A549 (cell line): ENCODE results near the gene ZNF722. TPM values are rescaled to one million over a fixed set of nuclear protein-coding genes. Genes with fewer than 3 reads are reported as not detected.
A peak's percentile ranks its signal among the peaks of the same experiment; 100 is the strongest.
"Not testable (repeated sequence)": the region's sequence is repeated elsewhere in the genome, so short reads cannot be mapped to it uniquely, and the experiment has no call there.

ENCODE experiments used
- ATAC-seq, 2 experiments: fragments of 200-7000 bp in 1 of 2; fragments of >200 bp in 1 of 2; cut with Nextera tagmentation in 1 of 2; cut with Tn5 transposase in 1 of 2; 3 replicates each; pipeline versions ENCODE4 v1.8.0 to v1.9.1; 2018 to 2020; ENCODE audit warnings: mild to moderate bottlenecking in 1 of 2, moderate library complexity in 1 of 2
- CTCF ChIA-PET: fragments of 300-600 bp; sonication (Branson Sonifier 250); formaldehyde crosslinking; extraction: SDS; loops from one replicate; lab custom pipeline; 2021; ENCODE audit warnings: antibody characterized with exemption, inconsistent platforms; lab: Yijun Ruan, JAX
- POLR2A ChIA-PET: fragments of 350-600 bp; formaldehyde crosslinking; extraction: SDS; loops from one replicate; lab custom pipeline; 2021; ENCODE audit warnings: antibody characterized with exemption, inconsistent platforms; lab: Yijun Ruan, JAX
- DNase-seq, 2 experiments: peaks; one replicate each; pipeline versions ENCODE4 v3.0.0 to v3.0.0-alpha.2; 2011 to 2016; ENCODE audit warnings: low read depth in 1 of 2, low spot score in 1 of 2
- FAIRE-seq: peaks from 2 replicates; lab custom pipeline; 2011; peaks lifted over from hg19 to GRCh38; lab: Jason Lieb, UNC
- H3K27ac ChIP-seq, 2 experiments: fragments of >200 bp; sonication (Bioruptor Twin); formaldehyde crosslinking; 3 replicates each; pipeline ENCODE4 v1.5.1; 2016 to 2017
- H3K4me1 ChIP-seq: fragments of >200 bp; sonication (Bioruptor Twin); formaldehyde crosslinking; 3 replicates; pipeline ENCODE4 v1.6.1; 2016
- H3K4me2 ChIP-seq: fragments of >200 bp; sonication (Bioruptor Twin); formaldehyde crosslinking; 3 replicates; pipeline ENCODE4 v1.6.1; 2016
- H3K4me3 ChIP-seq: fragments of >200 bp; sonication (Bioruptor Twin); formaldehyde crosslinking; 3 replicates; pipeline ENCODE4 v1.5.1; 2016
- H3K9me3 ChIP-seq: fragments of >200 bp; sonication (Bioruptor Twin); formaldehyde crosslinking; 3 replicates; pipeline ENCODE4 v1.6.1; 2016
- BCL3 ChIP-seq: fragments of >200 bp; sonication (Bioruptor Twin); formaldehyde crosslinking; IDR thresholded peaks from 3 replicates; pipeline ENCODE4 v1.6.1; 2016
- CBX2 ChIP-seq: fragments of 200-600 bp; sonication (generic); IDR thresholded peaks from 2 replicates; pipeline ENCODE4 v1.6.1; 2016; ENCODE audit warnings: low read depth, mild to moderate bottlenecking, borderline replicate concordance
- CBX8 ChIP-seq: fragments of 200-600 bp; sonication (generic); IDR thresholded peaks from 2 replicates; pipeline ENCODE4 v1.6.1; 2016
- CEBPB ChIP-seq, 2 experiments: fragments of >200 bp in 1 of 2; sonication (Bioruptor Twin) in 1 of 2; formaldehyde crosslinking in 1 of 2; IDR thresholded peaks; 2 replicates each; pipeline ENCODE4 v1.6.1; 2012 to 2016
- CHD4 ChIP-seq: fragments of 200-600 bp; sonication (generic); IDR thresholded peaks from 2 replicates; pipeline ENCODE4 v1.6.1; 2016; ENCODE audit warnings: antibody characterized with exemption, mild to moderate bottlenecking, borderline replicate concordance
- ELK1 ChIP-seq: fragments of 150-350 bp; IDR thresholded peaks from 2 replicates; pipeline ENCODE4 v1.6.1; 2014; ENCODE audit warnings: low read depth, mild to moderate bottlenecking, low read length
- FOSB ChIP-seq: fragments of 250-450 bp; sonication (Bioruptor Pico); IDR thresholded peaks from 2 replicates; pipeline ENCODE4 v1.5.0; 2020; ENCODE audit warnings: mild to moderate bottlenecking, moderate library complexity
- FOSL2 ChIP-seq, 2 experiments: fragments of 450-650 bp in 1 of 2; fragments of >200 bp in 1 of 2; sonication (Bioruptor Twin) in 1 of 2; formaldehyde crosslinking; IDR thresholded peaks; 2 replicates each; pipeline versions ENCODE4 v1.5.0 to v1.6.1; 2016 to 2020; ENCODE audit warnings: mild to moderate bottlenecking in 1 of 2, moderate library complexity in 1 of 2
- HDAC2 ChIP-seq: fragments of 200-600 bp; sonication (generic); IDR thresholded peaks from 2 replicates; pipeline ENCODE4 v1.6.1; 2016
- HMGXB4 ChIP-seq: fragments of 250-450 bp; sonication (Bioruptor Pico); IDR thresholded peaks from 2 replicates; pipeline ENCODE4 v1.5.0; 2021; ENCODE audit warnings: mild to moderate bottlenecking, moderate library complexity, borderline replicate concordance
- HOXA7 ChIP-seq: fragments of 250-450 bp; sonication (Bioruptor Pico); IDR thresholded peaks from 2 replicates; pipeline ENCODE4 v1.5.0; 2020; ENCODE audit warnings: mild to moderate bottlenecking, moderate library complexity
- HOXB13 ChIP-seq: fragments of 250-450 bp; sonication (Bioruptor Pico); IDR thresholded peaks from 2 replicates; pipeline ENCODE4 v1.5.0; 2020; ENCODE audit warnings: low read depth, mild to moderate bottlenecking, moderate library complexity
- HOXB5 ChIP-seq: fragments of 250-450 bp; sonication (Bioruptor Pico); IDR thresholded peaks from 2 replicates; pipeline ENCODE4 v1.5.0; 2020; ENCODE audit warnings: mild to moderate bottlenecking, moderate library complexity
- KDM1A ChIP-seq: fragments of 200-600 bp; sonication (generic); IDR thresholded peaks from 2 replicates; pipeline ENCODE4 v1.6.1; 2016; ENCODE audit warnings: low read depth, mild to moderate bottlenecking
- MAFK ChIP-seq: fragments of 450-650 bp; IDR thresholded peaks from 2 replicates; pipeline ENCODE4 v1.6.1; 2014; ENCODE audit not compliant: partially characterized antibody
- MAX ChIP-seq: IDR thresholded peaks from 2 replicates; pipeline ENCODE4 v1.6.1; 2012
- MAZ ChIP-seq: fragments of 150-350 bp; IDR thresholded peaks from 2 replicates; pipeline ENCODE4 v1.6.1; 2014; ENCODE audit warnings: antibody characterized with exemption, low read depth, low read length, borderline replicate concordance
- MYC ChIP-seq: IDR thresholded peaks from 2 replicates; pipeline ENCODE4 v1.6.1; 2012; ENCODE audit warnings: mild to moderate bottlenecking, inconsistent platforms, low read length, improper control_type of control experiment, borderline replicate concordance
- NPAS2 ChIP-seq: fragments of 250-450 bp; sonication (Bioruptor Pico); IDR thresholded peaks from 2 replicates; pipeline ENCODE4 v1.8.0; 2022; ENCODE audit warnings: mild to moderate bottlenecking, moderate library complexity, borderline replicate concordance
- PHF8 ChIP-seq: fragments of 200-600 bp; sonication (generic); IDR thresholded peaks from 2 replicates; pipeline ENCODE4 v1.6.1; 2016; ENCODE audit warnings: low read depth, mild to moderate bottlenecking, antibody characterized with exemption, moderate library complexity, borderline replicate concordance
- RAD21 ChIP-seq, 2 experiments: fragments of >200 bp in 1 of 2; sonication (Bioruptor Twin) in 1 of 2; formaldehyde crosslinking in 1 of 2; IDR thresholded peaks in 1 of 2; conservative IDR thresholded peaks in 1 of 2; 2 replicates in 1 of 2; 3 replicates in 1 of 2; pipeline ENCODE4 v1.6.1; 2012 to 2018; ENCODE audit warnings: inconsistent platforms in 1 of 2
- RARB ChIP-seq: fragments of 250-450 bp; sonication (Bioruptor Pico); IDR thresholded peaks from 2 replicates; pipeline ENCODE4 v1.8.0; 2021; ENCODE audit warnings: mild to moderate bottlenecking, moderate library complexity
- RNF2 ChIP-seq: fragments of 200-600 bp; sonication (generic); IDR thresholded peaks from 2 replicates; pipeline ENCODE4 v1.6.1; 2016; ENCODE audit warnings: low read depth, mild to moderate bottlenecking, antibody characterized with exemption, moderate library complexity, borderline replicate concordance
- SREBF2 ChIP-seq: fragments of 450-650 bp; IDR thresholded peaks from 2 replicates; pipeline ENCODE4 v1.6.1; 2014; ENCODE audit warnings: mild to moderate bottlenecking, moderate library complexity
- ZC3H11A ChIP-seq: fragments of 450-650 bp; IDR thresholded peaks from 2 replicates; pipeline ENCODE4 v1.6.1; 2014; ENCODE audit warnings: antibody characterized with exemption, mild to moderate bottlenecking
- ZFP36 ChIP-seq: fragments of 450-650 bp; IDR thresholded peaks from 2 replicates; pipeline ENCODE4 v1.6.1; 2014; ENCODE audit warnings: borderline replicate concordance; ENCODE audit not compliant: partially characterized antibody
- WGBS: methylation state at CpG from one replicate; pipeline ENCODE4 v1.1.6; 2017; ENCODE audit errors: missing lambda C conversion rate; 5-methylcytosine and 5-hydroxymethylcytosine counted together
- polyA plus RNA-seq, 4 experiments: library from polyadenylated mRNA; depleted of rRNA in 3 of 4; stranded (reverse); fragments of >200 nt; fragmentation: RNase III in 1 of 4; extraction: RNeasy Plus Mini Kit Qiagen cat#74134 plus additional on column Dnase treatment in 1 of 4; gene quantifications; 2 replicates in 3 of 4; 3 replicates in 1 of 4; pipeline ENCODE4 v1.2.3, GENCODE V29; 2011 to 2017

Gene ZNF722
- polyA plus RNA-seq, 2 of the 4 experiments (the other 2 are of a cell fraction): not detected

- Histone ChIP-seq H3K9me3 (peaks cover 6% of the 10 kb centered on the region), H3K4me1 (no peaks in the 10 kb centered on the region), H3K27ac (no peak overlapping the region), H3K4me2 (no peak overlapping the region), H3K4me3 (no peak overlapping the region)
- ATAC-seq: no peak
- POLR2A ChIA-PET: no interaction called here
- no peak for DNase-seq
- CTCF ChIA-PET: no interaction called here
- TF ChIP-seq MAFK (peak; percentile 49), SREBF2 (no peak), PHF8 (no peak), BCL3 (no peak)
- FAIRE-seq: no peak
Measured at GRCh38 chr7:63968629-63969028, 30.0 kb upstream of the ZNF722 start.

GRCh38 chr7:64015496-64015895 lies 16.8 kb downstream of the ZNF722 start:
- FAIRE-seq, POLR2A ChIA-PET, H3K4me2 ChIP-seq, CTCF ChIA-PET, DNase-seq, ATAC-seq, H3K27ac ChIP-seq, H3K4me3 ChIP-seq, H3K4me1 ChIP-seq: not testable (repeated sequence)
- H3K9me3 ChIP-seq: peaks cover 23% of the 10 kb centered on the region
- WGBS: 22% methylated on average over 2 of the region's 2 CpGs

- no peaks in the 10 kb centered on the region for H3K4me1 ChIP-seq
- H3K4me2 ChIP-seq: no peak overlapping the region
- ChIA-PET POLR2A (no interaction called here), CTCF (no interaction called here)
- peaks cover 10% of the 10 kb centered on the region; the same call in 1 of the 3 replicates for H3K9me3 ChIP-seq
- no peak overlapping the region for H3K27ac ChIP-seq
- ATAC-seq (no peak), FAIRE-seq (no peak), DNase-seq (no peak)
- 4% methylated on average over 3 of the region's 3 CpGs for WGBS
- H3K4me3 ChIP-seq: no peak overlapping the region
- TF ChIP-seq MAX: no peak
- no peak for TF ChIP-seq RARB
- no peak for TF ChIP-seq CBX8
- no peak for TF ChIP-seq HOXB5 (CRISPR knock-in tag)
- no peak for TF ChIP-seq ELK1
- TF ChIP-seq KDM1A: no peak
- TF ChIP-seq HOXB13 (CRISPR knock-in tag): no peak
- no peak for TF ChIP-seq CEBPB (IDR thresholded peaks at IDR 0.05)
- no peak for TF ChIP-seq RNF2
- no peak for TF ChIP-seq FOSL2 (IDR thresholded peaks at IDR 0.05)
- no peak for TF ChIP-seq FOSL2 (CRISPR knock-in tag; IDR thresholded peaks at IDR 0.05)
- TF ChIP-seq NPAS2 (CRISPR knock-in tag): no peak
- TF ChIP-seq ZC3H11A: no peak
- TF ChIP-seq MYC: no peak
Measured at GRCh38 chr7:64035388-64035787, 36.7 kb downstream of the ZNF722 start.

GRCh38 chr7:64037095-64037494 lies 38.4 kb downstream of the ZNF722 start:
- Histone ChIP-seq H3K9me3 (0 out of 3 replicates have a peak, but pooled peaks cover 7% of the 10 kb centered on the region), H3K4me1 (no peaks in the 10 kb centered on the region), H3K4me2 (no peak overlapping the region), H3K4me3 (no peak overlapping the region), H3K27ac (no peak overlapping the region)
- ChIA-PET CTCF (no interaction called here), POLR2A (no interaction called here)
- DNase-seq: no peak
- ATAC-seq: no peak
- no peak for FAIRE-seq
- WGBS: 64% methylated on average over 20 of the region's 21 CpGs
- TF ChIP-seq HOXB5 (CRISPR knock-in tag): no peak
- TF ChIP-seq HMGXB4 (CRISPR knock-in tag): no peak
- no peak for TF ChIP-seq MAZ
- no peak for TF ChIP-seq FOSB (CRISPR knock-in tag)
- TF ChIP-seq NPAS2 (CRISPR knock-in tag): no peak
- TF ChIP-seq CBX2: no peak
- TF ChIP-seq RAD21 (conservative IDR thresholded peaks at IDR 0.05 in 1 of 2, IDR thresholded peaks at IDR 0.05 in 1 of 2): no peak
- TF ChIP-seq RNF2: no peak
- no peak for TF ChIP-seq ZFP36
- no peak for TF ChIP-seq CHD4
- no peak for TF ChIP-seq BCL3
- no peak for TF ChIP-seq HOXA7
- TF ChIP-seq HDAC2: no peak
